HG03469 (cell line): Measurements from ENCODE around the gene CHIC2.
"Not testable (repeated sequence)": the region's sequence is repeated elsewhere in the genome, so short reads cannot be mapped to it uniquely, and the experiment has no call there.

Experiments used
- ATAC-seq: cut with Tn5 transposase; IDR thresholded peaks from one replicate; pipeline ENCODE4 v1.9.1; 2021; ENCODE audit warnings: mild to moderate bottlenecking, moderate library complexity, moderate number of reproducible peaks; ENCODE audit not compliant: unreplicated experiment

CHIC2 gene

DNA sequence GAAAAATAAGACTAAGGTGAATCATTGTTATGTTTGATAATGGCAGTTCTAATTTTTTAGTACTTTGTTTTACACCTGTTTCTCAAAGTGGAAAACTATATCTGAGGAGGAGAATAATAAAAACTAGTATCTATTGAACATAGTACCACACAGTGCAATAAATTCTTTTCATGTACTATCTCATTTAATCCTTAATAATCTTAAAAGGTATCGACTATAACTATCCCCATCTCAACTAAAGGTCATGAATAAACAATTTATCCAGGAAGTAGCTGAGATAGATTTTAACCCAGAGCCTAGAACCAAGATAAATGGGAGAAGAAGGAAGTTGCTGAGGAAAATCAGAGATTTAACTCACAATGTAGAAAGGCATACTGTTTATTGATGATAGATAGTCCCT, 2.5 kb downstream of the CHIC2 start:
- ATAC-seq, result no peak

DNA sequence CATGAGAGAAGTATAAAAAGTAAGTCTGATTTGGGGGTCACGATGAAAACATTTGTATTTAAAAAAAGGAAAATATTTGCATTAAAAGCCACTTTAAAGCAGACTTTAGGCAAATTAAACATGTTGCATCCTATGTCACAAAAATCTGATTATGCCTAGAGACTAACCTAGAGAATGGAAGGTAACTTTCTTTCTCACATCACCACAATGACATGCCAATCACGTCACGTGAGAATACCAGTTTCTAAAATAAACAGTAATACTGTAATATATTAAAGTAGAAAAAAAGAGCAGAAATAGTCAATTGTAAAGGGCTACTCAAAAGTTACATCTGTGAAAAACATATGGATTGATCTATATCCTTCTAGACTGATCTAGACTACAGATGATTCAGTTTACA, 3.3 kb downstream of the CHIC2 start:
- ATAC-seq, result no peak

DNA sequence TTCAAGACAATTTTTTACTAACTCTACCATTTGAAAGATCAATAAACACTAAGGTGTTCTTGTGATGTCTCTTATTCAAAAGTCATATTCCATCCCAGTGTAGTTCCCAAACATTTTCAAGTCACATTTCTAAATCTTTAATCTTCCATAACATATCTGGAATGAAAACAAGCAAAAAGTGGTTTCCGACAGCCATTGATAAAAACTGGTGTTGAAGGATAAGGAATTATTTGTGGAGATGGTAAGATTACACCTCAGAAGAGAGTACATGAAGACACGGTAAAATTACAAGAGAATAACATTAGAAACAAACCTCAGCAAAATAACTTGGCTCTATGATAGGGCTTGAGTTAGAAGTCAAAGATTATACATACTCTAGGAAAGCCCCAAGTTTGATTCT, 4.3 kb downstream of the CHIC2 start:
- ATAC-seq, result no peak

DNA sequence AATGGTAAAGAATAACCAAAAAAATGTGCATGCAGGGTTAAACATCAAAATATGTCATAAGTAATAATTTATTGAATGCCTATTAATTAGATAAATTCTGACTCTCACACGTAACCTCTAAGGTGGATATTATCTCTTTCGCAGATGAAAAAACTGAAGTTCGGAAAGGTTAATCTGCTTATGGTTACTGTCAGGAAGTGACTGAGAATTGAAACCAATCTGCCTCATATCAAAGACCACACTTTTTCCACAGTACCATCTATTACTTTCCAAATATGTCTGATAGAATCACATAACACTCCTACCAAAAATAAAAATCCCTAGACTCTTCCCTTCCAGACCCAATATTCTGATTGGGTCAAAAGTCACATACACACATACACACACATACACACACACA, 6.2 kb downstream of the CHIC2 start:
- no peak for ATAC-seq

DNA sequence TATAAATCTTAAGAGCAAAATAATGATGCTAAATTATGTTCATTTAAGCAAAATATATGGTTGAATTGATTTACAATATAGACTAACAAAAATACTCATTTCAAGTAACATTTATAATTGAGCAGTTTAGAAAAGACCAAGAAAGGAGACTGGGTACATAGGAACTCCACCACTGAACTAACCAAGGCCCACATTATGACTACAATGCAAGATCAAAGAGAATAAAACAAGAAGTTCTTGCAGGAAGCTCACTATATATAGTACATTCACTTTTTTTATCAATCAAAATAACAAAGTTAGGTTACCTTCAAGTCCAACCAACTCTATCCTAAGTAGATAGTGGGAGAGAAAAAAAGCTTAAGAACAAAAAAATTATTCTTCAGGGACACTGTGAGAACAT, 8.0 kb downstream of the CHIC2 start:
- no peak for ATAC-seq

DNA sequence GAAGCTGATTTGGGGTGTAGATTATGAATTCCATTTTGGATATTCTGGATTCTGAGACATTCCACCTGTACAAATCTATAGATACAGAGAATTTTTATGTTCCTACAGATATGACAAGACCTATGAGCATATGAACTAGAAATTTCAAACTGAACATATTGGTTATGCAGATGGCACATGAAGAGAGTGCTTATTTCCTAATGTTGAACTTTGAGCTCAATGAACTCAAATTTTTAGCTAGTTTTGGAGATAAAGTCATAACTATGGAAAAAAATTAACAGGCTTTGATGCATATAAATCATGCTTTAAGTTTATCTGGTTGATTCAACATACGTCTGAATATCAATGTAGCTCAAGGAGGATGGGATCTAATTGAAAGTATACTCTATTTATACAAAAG, 8.9 kb downstream of the CHIC2 start:
- no peak for ATAC-seq

DNA sequence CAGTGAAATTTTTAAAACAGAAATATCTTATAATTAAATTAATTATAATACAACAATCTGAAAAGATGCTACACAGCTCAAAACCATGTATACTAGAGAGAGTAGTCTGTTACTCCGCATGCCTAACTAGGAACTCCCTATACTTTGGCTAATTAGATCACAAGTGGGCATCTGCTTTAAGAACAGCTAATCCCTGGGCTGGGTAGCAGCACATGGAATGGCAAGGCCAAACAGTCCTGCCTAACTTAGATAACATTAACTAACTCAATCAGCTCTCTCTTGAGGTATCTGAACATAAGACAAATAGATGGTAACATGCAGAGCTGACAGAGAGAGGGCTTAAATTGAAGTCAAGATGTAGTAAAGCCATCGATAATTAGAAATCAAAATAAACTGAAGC, 9.9 kb downstream of the CHIC2 start:
- no peak for ATAC-seq

DNA sequence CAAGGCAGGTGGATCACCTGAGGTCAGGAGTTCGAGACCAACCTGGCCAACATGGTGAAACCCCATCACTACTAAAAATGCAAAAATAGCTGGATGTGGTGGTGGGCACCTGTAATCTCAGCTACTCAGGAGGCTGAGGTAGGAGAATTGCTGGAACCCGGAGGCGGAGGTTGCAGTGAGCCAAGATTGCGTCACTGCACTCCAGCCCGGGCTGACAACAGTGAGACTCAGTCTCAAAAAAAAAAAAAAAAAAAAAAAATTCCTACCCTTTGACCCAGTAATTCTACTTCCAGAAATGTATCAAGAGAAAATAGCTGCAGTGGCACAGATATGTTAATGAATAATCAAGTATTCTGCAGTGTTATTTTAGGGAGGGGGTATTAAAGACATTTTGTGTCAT, 11.1 kb downstream of the CHIC2 start:
- not testable (repeated sequence) for ATAC-seq

DNA sequence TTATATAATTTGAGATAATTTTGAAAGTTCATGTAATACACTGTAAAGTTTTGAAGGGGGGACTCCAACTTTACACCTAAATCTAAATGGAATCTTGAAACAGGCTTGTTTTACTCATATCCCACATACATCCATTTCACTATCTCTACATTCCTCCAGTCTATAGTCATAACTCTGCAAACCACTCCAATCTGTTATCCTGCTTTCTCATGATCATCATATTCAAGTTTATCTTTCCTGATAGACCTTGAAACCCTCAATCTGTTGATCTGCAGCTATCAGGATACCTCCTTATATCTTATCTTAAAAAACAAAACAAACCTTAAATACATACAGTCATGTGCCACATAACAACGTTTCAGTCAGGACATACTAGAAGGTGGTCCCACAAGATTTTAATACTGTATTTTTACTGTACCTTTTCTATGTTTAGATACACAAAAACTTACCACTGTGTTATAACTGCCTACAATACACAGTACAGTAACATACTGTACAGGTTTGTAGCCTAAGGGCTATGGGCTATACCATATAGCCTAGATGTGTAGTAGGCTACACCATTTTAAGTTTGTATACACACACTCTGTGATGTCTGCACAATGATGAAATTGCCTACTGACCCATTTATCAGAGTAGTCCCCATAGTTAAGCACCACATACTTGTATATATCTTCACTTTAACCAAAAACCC, 14.0 kb downstream of the CHIC2 start:
- no peak for ATAC-seq

DNA sequence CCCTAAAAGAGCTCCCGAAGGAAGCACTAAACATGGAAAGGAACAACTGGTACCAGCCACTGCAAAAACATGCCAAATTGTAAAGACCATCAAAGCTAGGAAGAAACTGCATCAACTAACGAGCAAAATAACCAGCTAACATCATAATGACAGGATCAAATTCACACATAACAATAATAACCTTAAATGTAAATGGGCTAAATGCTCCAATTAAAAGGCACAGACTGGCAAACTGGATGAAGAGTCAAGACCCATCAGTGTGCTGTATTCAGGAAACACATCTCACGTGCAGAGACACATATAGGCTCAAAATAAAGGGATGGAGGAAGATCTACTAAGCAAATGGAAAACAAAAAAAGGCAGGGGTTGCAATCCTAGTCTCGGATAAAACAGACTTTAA, 20.8 kb downstream of the CHIC2 start:
- not testable (repeated sequence) for ATAC-seq

DNA sequence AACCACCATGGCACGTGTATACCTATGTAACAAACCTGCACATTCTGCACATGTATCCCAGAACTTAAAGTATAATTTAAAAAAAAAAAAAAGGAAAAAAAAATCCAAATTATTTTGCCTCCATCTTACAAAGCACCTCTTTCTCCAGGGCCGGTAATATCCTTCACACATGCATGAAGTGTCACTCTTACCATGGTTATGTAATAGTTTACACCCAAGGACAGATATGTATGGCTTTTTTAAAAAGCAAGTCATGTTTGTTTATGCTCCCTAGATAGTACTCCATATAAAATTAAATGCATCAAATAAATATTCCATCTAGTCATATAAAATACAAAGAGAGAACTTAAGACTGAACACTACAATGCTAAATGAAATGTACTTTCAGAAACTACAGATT, 22.5 kb downstream of the CHIC2 start:
- no peak for ATAC-seq

DNA sequence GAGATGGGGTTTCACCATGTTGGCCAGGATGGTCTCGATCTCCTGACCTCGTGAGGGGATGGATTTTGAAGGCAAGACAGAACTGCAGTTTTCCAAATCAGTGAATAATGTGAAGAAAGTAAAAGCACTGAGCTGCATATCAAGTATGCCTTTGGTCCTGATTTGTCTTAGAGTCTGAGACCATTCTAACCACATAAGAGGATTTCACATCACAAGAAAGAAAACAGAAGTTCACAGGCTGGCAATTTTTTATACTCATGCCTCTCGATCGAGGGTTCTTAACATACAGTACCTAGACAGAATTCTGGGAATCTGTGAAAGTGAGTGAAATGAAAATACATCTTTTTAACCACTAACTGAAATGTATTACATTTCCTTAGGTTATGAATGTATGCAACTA, 23.3 kb downstream of the CHIC2 start:
- ATAC-seq, result no peak

DNA sequence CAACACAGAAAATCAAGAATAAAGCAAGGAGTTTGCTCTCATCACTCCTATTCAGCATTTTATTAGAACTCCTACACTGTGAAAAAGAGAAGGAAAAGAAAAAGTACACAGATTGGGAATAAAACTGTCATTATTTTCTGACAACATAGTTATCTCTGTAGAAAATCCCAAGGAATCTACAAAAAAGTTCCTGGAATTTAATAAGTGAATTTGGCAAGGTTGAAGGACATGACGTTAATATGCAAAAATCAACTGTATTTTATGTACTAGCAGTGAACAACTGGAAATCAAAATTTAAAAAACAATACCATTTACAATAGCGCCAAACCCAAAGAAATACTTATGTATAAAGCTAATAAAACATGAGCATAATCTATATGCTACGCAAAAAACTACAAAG, 26.3 kb downstream of the CHIC2 start:
- ATAC-seq, result no peak

DNA sequence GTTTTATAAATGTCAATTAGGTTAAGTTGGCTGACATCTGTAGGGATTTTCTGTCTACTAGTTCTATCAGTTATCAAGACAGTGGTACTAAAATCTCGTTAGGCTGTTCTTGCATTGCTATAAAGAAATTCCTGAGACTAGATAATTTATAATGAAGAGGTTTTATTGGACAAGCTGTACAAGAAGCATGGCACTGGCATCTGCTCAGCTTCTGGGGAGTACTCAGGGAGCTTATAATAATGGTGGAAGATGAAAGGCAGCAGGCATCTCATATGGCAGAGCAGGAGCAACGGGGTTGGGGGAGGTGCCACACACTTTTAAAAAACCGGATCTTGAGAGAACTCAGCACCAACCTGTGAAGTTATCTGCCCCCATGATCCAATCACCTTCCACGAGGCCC, 28.2 kb downstream of the CHIC2 start:
- no peak for ATAC-seq

DNA sequence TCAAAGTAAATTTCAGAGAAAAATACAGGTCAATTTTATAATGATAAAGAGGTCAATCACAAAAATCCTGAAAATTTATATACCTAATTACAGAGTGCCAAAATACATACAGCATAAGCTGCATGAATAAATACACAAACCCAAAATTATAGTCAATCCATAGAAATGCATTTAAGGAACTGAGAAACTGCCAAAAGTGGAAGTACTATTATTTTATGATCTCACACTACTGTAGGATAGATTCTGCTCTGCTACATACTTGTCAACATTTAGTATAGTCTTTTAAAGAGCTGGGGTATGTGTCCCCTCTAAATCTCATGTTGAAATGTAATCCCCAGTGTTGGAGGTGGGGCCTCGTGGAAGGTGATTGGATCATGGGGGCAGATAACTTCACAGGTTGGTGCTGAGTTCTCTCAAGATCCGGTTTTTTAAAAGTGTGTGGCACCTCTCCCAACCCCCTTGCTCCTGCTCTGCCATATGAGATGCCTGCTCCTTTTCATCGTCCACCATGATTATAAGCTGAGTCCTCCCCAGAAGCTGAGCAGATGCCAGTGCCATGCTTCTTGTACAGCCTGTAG, 31.8 kb downstream of the CHIC2 start:
- ATAC-seq, result no peak

DNA sequence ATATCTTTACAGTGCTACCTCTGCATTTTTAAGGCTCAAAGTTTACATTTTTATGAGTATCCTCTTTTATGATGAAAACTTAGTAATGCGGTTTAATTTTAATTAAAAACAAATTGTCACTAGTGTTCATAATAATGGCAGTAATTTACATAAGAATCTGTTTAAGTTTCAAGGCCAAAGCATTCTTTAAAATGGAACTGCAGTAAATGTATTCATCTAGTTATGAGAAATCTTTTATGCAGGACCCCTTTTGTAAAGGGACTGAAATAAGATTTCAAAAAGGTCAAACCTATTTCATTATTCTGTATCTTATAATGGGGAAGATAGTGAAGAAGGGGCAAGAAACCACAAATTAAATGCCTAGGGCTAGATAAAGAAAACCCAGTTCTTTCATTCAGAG, 37.1 kb downstream of the CHIC2 start:
- no peak for ATAC-seq

DNA sequence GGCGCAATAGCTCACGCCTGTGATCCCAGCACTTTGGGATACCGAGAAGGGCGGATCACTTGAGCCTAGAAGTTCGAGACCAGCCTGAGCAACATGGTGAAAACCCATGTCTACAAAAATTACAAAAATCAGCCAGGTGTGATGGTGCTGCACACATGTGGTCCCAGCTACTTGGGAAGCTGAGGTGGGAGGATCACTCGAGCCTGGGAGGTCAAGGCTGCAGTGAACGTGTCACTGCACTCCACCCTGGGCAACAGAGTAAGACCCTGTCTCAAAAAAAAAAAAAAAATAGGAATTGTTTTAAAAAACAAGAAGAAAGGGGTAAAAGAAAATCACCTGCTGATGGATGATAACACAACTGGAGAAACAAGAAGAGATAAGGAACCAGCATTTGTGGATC, 38.8 kb downstream of the CHIC2 start:
- no peak for ATAC-seq

DNA sequence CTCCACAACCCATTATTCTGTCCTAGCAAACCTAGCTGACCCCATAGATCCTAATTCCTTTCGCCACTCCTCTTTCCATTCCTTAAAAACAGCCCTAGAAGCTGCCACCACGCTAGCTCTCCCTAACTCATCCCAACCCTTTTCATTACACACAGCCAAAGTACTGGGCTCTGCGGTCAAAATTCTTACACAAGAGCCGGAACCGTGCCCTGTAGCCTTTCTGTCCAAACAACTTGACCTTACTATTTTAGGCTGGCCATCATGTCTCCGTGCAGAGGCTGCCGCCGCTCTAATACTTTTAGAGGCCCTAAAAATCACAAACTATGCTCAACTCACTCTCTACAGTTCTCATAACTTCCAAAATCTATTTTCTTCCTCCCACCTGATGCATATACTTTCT, 41.4 kb downstream of the CHIC2 start:
- ATAC-seq, result not testable (repeated sequence)

DNA sequence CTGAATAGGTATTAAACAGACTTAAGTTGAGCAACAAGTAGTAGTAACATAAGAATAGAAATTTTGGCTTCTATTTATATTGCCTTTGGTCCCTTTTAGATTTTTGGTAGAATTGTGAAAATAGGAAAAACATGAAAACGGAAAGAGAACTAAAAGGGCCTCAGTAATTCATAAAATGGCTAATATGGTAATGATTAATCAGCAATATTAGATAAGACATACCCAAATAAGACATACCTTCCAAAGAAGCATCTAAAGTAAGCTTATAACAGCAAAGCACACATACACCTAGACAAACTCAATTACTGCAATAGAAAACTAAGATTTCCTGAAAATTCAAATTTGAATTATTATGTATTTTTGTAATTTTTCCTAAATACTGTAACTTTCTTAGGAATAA, 46.4 kb downstream of the CHIC2 start:
- ATAC-seq, result no peak

DNA sequence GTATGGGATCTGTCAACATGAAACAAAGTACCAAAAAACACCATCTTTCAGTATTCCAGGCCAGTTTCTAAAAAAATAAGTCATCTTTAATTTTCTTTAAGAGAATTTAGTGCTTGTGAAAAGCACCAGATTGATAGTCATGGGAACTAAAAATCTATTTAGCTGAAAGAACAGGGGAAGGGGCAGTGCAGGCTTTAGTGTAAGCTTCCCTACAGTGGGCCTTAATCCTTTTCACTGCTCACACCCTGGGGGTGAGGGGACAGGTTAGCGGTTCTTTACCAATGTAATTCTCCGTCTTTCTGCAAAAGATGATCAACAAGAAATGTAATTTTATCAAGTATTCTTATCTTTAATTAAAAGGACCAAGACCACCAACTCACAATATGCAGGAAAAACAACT, 47.1 kb downstream of the CHIC2 start:
- no peak for ATAC-seq

DNA sequence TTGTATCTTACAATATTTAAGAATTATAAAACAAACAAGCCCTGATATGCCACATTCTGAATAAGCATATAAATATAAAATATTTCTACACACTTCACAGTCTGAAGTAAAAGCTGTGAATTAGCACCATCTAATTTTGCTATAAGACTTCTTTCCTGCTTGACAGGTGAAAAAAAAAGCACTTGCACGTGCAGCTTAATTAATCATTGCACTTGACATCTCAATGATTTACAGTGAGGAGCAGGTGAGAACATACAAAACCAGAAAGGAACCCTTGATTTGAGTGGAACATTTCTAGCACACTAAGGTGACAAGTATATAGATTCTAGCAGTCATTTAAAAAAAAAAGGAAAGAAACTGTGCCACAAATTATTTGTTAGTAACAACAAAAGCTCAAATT, 47.9 kb downstream of the CHIC2 start:
- ATAC-seq, result no peak

DNA sequence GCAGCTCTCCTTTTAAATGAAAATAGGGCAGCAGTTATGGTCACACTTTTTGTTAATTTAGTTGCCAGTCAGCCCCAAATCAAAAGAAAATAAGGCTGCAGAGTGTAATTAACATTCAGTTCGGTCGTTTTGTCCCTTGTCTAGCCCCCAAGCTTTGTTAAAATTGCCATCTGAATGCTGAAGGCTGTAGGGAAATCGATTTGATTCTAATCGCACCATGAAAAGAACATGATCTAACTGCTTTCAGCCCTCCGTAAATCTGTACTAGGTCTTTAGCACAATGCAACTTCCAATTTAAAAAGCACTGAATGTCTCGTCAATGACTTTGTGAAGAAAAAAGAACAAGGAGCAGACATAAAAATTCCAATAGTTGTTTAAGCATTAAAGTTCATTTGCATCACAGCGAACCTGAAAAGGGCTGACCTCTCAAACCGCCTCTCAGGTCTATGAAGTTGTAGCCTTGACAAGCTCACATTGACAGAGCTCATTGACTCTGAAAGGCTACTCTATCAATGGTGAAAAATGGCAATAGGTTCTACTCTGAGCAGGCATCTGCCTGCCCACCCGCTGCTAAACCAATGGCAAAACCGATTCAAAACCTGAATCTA, 48.9 kb downstream of the CHIC2 start:
- no peak for ATAC-seq
